A673 (cell line): ENCODE results near the gene PREX1.

ENCODE experiments used
- EZH2 ChIP-seq: fragments of 200-600 bp; sonication (generic); IDR thresholded peaks from 2 replicates; pipeline ENCODE4 v1.6.1; 2017; ENCODE audit warnings: borderline replicate concordance, low read depth, mild to moderate bottlenecking, mixed read lengths, antibody characterized with exemption, low read length; ENCODE audit not compliant: poor library complexity, severe bottlenecking
- TF ChIP-seq, protein P1 (sequence below): fragments of 300-800, 200-600 bp; sonication (generic); conservative IDR thresholded peaks from 2 replicates; pipeline ENCODE4 v1.5.1; 2017; ENCODE audit warnings: low read depth, mild to moderate bottlenecking, antibody characterized with exemption, low read length, moderate library complexity, mixed read lengths

DNA sequence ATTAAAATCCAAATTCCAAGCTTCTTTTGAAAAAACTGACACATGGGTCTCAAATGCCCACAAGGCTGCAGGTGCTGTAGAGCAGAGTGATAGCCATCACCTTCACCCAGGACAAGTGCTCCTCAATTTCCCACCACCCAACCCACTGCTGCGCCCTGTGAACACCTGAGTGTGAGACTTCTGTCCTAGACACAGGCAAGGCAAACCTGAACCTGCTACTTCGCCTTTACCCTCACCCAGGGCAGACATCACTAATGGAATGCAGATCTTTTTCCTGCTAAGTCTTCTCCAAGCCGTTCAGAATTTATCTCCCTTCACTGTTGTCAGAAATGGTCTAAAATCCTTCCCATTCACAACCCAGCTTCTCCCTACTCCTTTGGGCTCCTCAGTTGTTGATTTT is 65.9 kb downstream of the PREX1 start:
- TF ChIP-seq, protein P1, sequence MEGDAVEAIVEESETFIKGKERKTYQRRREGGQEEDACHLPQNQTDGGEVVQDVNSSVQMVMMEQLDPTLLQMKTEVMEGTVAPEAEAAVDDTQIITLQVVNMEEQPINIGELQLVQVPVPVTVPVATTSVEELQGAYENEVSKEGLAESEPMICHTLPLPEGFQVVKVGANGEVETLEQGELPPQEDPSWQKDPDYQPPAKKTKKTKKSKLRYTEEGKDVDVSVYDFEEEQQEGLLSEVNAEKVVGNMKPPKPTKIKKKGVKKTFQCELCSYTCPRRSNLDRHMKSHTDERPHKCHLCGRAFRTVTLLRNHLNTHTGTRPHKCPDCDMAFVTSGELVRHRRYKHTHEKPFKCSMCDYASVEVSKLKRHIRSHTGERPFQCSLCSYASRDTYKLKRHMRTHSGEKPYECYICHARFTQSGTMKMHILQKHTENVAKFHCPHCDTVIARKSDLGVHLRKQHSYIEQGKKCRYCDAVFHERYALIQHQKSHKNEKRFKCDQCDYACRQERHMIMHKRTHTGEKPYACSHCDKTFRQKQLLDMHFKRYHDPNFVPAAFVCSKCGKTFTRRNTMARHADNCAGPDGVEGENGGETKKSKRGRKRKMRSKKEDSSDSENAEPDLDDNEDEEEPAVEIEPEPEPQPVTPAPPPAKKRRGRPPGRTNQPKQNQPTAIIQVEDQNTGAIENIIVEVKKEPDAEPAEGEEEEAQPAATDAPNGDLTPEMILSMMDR: no peak
- no peak for TF ChIP-seq EZH2
